GM19467 (cell line): Measurements from ENCODE around the gene PHOX2B.

ENCODE experiments used
- ATAC-seq: cut with Tn5 transposase; IDR thresholded peaks from one replicate; pipeline ENCODE4 v1.9.1; 2021; ENCODE audit warnings: mild to moderate bottlenecking, moderate library complexity; ENCODE audit not compliant: unreplicated experiment

Gene PHOX2B

DNA sequence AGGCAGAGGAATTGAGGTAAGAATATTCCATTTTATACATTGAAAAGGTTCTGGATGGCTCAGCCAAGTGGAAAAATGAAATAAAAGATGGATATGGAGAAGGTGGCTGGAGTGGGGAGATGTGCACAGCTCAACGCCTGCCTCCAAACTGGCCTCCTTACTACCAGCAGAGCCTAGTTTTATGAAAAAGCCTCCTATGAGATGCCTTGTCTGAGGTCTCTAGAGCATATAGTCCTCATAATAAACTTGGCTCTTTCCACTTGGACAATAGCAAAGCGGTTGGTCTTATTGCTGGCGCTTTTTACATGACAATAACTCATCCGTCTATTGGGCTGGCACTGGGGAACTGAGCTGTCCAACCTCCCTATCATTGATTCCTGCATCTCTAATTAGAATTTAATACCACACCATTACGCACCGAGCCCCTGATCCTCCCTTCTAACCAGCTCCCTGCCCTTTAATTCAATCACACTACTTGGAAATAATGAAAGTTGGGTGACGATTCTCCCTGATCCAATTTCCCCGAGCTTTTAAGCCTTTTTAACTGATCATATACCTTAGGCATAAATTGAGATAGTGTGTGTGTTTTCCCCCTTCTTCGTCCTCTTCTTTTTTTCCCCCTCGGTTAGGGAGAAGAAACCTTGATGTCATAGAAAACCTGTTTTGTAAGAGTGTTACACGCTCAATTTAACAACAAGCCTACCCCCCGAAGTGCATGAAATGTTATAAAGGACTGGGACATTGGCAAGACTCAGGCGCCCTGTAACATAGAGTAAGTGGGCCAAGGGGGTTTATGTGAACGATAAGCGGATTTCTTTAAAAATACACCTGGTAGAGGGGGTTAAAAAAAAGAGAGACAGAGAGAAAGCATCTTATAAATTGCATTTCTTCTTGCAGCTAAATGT lies at the start of gene PHOX2B:
Gene PHOX2B (minus strand): TSS at position 155 of the 905 bp plus-strand sequence. CDS start 115 bp downstream, at position 40.
- no peak for ATAC-seq

DNA sequence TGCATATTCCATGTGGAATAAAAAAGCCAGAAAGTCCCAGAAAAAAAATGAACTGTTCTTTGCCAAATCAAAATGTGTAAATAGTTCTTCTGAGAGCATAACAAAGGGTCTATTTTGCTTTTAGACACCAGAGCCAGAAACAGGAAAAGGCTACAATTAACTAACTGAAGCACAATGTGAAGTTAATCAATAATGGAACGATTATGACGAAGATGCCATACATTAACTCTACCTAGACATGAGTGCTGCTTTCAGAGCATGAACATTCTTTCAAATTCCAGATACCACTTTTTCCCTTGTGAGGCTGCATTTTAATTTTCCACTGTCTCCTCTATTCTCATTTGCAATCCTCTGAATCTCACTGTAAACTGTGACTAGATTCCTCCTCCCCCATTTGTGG lies 48.7 kb upstream of the PHOX2B start:
- ATAC-seq: no peak

- ATAC-seq: no peak
These were observed 48.2 kb upstream of the PHOX2B start for GRCh38 chr4:41796545-41797210.

- no peak for ATAC-seq
These were observed 47.4 kb upstream of the PHOX2B start for GRCh38 chr4:41795796-41796385.

- no peak for ATAC-seq
These were observed 43.6 kb upstream of the PHOX2B start for GRCh38 chr4:41792166-41792565.

DNA sequence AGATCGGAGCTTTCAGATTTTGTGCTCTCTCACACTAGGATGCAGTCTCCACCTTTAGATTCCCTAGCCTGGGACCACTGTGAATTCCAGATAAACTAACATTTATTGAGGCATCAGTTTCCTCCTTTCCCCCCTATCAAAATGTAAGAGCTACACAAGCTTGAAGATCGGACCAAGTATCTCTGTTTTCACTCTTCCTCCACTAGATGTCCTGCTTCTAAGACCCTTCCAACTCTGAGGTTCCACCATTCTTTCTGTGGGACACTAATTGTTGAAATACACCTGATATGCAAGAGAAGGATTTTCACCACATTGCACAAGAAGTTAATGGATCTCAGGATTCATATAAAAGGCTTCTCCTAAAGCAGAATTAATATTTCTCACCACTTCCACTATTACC lies 43.0 kb upstream of the PHOX2B start:
- no peak for ATAC-seq

DNA sequence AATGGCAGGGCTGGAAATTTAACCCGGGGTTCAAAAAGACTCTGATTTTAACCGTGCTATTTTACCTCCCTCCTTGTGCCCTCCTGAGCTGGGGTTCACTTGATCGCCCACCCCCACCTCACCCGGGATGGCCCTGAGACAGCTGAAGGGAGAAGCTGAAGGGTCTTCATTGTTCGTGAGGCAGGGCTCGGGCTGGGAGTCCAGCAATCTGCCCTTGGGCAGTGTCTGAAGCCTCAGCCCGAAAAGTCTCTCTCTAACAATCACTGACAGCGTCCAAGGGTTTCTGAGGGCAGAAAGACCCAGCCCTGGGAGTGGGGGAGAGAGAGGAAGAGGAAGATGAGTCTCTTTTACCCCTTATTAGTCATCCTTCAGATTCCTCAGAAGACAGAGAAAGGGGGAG lies 39.4 kb upstream of the PHOX2B start:
- no peak for ATAC-seq

DNA sequence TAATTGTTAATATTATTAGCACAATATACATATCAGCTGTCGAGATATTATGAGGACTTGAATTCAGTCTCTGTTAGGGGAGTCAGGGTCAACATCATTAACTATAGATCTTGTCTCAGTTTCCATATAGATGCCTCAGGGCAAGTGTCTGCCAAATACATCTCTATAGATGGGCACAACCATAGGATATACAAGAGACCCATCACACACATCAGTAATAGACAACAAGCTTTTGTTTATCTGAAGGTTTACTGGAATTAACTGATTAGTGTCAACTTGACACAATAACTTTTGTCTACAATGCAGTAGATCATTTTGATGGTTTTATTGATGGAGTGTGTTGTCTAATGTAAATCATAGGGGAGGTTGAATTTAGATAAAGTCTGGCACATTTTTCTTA lies 37.1 kb upstream of the PHOX2B start:
- ATAC-seq: no peak

- no peak for ATAC-seq
These were observed 35.9 kb upstream of the PHOX2B start for GRCh38 chr4:41784191-41784979.

DNA sequence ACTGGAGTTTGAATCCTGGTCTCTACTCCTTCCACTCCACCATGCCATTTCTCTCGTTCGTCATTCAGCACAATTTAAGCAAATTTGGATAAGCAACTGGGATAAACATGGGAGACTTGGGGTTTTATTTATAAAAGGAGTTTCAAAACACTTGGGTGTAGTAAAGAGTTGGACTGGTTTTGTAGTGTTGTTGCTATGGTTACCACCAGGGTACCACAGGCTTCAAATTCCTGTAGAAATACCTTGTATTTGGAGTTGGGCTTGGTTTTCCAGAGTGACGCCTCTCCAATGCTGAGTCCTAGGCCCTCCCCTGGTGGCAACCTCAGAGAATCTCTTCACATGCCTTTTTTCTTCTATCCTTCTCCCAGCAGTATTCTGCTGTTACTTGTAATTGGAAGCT lies 27.9 kb upstream of the PHOX2B start:
- no peak for ATAC-seq

- ATAC-seq: no peak
These were observed 15.2 kb upstream of the PHOX2B start for GRCh38 chr4:41763729-41764128.

DNA sequence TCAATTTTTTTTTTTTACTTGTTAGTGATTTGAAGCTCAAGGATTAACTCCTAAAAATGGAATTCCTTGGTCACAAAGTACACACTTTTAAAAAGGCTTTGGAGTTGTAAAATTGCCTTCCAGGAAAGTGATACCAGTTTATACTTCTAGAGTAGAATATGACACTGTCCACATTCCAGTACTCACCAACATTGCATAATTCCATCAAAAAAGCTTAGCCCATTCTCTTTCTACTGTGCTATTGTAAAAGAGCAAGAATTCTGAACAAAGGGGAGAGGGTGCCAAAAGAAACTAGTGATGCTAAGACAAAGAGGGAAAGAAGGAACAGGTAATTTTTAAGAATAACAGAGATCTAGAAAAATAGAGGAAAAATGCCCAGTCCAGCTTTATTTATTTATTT lies 10.4 kb upstream of the PHOX2B start:
- no peak for ATAC-seq

DNA sequence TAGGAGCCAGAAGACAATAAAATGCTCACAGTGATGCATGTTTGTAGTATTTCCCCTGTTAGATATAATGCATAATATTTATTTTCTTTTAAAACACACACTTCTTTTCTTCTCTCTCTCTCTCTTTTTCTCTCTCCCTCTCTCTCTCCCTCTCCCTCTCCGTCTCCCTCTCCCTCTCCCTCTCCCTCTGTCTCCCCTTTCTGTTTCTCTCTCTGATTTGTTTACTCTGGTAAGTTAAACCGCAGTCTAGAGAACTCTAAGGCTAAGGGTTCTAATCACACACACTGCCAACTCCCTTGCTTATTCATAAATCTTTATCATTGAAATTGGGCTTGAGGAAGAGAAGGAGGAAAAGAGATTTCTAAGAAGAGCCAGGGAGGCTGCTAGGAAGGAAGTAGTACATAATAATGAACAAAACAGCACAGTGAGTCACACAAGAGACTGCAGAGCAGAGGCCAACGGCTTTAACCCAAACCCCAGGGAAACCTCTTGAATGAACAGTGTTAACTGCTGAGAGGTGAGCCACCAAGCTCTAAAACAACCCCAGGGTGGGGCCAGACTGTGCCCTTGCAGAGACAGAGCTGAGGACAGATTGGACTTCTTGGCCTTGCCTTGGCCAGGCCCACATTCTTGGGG lies 9.1 kb upstream of the PHOX2B start:
- ATAC-seq: no peak

GRCh38 chr4:41753942-41754341 lies 5.4 kb upstream of the PHOX2B start:
- no peak for ATAC-seq

GRCh38 chr4:41752081-41752836 lies 3.7 kb upstream of the PHOX2B start:
- ATAC-seq: no peak

DNA sequence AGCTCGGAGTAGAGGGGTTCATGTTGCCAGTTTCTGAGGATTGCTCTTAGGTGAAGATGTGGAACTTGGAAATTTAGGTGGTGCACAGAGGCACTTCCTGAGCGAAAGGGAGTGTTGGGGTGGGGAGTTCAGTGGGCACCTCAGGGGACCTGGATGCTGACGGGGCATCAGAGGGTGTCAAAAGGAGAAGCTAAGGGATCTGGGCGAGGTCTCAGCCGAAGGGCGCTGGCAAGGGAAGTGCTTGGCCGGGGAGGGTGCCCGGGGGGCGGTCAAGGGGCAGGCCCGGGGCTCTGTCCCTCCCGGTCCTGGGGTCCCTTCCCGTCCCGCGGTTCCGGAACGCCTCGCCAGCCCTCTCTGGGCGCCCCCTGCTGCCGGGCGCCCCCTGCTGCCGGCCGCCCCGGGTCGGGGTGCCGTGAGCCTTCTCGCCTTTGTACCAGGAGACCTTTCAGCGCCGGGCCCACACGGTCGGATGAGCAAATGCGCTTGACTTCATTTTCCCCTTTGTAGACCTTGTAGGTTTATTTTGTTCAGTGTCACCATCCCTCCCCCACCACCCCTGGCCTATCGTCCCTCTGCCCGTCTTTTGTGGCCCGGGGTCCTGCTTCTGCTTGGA lies 3.0 kb upstream of the PHOX2B start:
- ATAC-seq: no peak

DNA sequence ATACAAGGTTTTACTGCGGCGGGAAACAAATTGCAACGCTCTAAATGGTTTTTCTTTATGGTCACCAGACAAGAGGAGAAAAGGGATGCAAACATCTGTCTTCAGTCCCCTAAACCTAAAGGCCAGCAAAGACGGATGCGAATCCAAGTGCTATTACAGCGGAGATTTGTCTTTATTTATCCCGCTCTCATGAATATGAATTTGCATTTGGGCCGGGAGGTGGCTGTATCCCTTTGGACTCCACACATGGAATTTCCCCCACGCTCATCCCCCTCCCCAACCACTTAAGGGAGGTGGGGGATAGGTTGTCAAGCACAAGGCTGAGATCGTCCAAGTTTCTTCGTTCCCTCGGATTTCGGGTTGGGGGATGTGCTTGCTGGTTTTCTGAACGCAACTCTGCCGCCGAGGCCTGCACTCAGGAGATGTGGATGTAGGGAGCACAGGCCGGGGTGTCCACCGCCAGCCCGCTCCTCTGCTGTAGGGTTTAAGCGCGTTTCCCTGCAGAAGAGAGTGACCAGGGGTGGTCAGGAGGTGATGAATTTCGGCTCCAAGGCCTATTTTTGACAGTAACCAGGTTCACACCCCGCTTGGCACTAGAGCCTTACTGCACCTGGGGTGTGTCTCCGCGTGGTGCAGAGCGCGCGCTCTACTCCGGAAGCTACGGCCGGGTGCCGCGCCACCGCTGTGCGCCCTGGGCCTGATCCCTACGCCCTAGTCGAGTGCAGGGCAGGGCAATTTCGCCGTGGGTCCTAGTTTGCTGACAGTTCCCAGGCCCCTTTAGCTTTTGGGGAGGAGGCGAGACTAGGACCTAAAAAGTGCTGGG lies 2.3 kb upstream of the PHOX2B start:
- ATAC-seq: no peak

DNA sequence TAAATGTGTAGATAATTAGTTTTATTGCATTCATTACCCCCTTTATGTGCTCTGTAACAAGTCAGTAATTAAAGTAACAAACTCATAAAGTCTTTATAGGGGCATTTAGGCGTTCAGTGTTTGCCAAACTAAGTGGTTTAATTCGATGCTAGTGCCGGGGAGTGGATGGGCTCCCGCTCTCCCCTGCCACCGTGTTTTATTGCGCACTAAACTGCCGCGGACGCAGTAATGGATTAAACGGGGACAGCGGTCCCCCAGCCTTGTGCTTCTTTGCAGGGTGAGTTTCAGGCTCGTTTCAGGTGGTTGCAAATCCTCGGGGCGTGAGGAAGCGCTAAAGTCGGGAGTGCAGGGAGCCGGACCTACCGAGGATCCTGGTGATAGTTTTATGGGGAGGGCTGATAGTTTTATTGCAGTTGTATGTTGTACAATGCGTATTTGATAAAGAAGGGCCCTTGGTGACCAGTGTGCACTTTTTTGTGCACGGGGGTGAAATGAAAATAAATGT lies 1.6 kb upstream of the PHOX2B start:
- ATAC-seq: no peak
